Activated naive CD4-positive, alpha-beta T cell treated with anti-CD3 and anti-CD28 coated beads for 36 hours (primary cell): ENCODE data around the gene GREB1L. TPM values are rescaled to one million over a fixed set of nuclear protein-coding genes. Genes with fewer than 3 reads are reported as not detected.
"Not testable (repeated sequence)": the region's sequence is repeated elsewhere in the genome, so short reads cannot be mapped to it uniquely, and the experiment has no call there.

ENCODE experiments used
- CTCF ChIA-PET: fragments of 350-600 bp; sonication (Branson Sonifier 250); formaldehyde crosslinking; loops from one replicate; lab custom pipeline; 2021; ENCODE audit warnings: antibody characterized with exemption; lab: Charles Lee
- DNase-seq: peaks from one replicate; pipeline ENCODE4 v3.0.0-alpha.2; 2020
- H3K27ac Mint-ChIP-seq: one replicate; pipeline ENCODE4 v1.8.0; 2021; ENCODE audit warnings: mild to moderate bottlenecking, mixed read lengths
- H3K27me3 Mint-ChIP-seq: one replicate; pipeline ENCODE4 v1.8.0; 2021; ENCODE audit warnings: low read depth, mixed read lengths
- H3K36me3 Mint-ChIP-seq: one replicate; pipeline ENCODE4 v1.8.0; 2021; ENCODE audit warnings: low read depth, mixed read lengths
- H3K4me1 Mint-ChIP-seq: one replicate; pipeline ENCODE4 v1.8.0; 2021; ENCODE audit warnings: low read depth, mixed read lengths
- H3K4me3 Mint-ChIP-seq: one replicate; pipeline ENCODE4 v1.8.0; 2021; ENCODE audit warnings: mild to moderate bottlenecking, moderate library complexity, mixed read lengths
- H3K9me3 Mint-ChIP-seq: one replicate; pipeline ENCODE4 v1.8.0; 2021; ENCODE audit warnings: mixed read lengths
- intact Hi-C: fragments of 100-400 bp; cut with micrococcal nuclease; formaldehyde crosslinking; loops from one replicate; pipeline ENCODE4 v1.15.1; 2023
- total RNA-seq, 2 experiments: library from RNA; stranded (reverse); gene quantifications; one replicate each; pipeline ENCODE4 v1.2.3, GENCODE V29; 2021

Gene GREB1L
- total RNA-seq, 2 experiments from 2014 or later: not detected

DNA sequence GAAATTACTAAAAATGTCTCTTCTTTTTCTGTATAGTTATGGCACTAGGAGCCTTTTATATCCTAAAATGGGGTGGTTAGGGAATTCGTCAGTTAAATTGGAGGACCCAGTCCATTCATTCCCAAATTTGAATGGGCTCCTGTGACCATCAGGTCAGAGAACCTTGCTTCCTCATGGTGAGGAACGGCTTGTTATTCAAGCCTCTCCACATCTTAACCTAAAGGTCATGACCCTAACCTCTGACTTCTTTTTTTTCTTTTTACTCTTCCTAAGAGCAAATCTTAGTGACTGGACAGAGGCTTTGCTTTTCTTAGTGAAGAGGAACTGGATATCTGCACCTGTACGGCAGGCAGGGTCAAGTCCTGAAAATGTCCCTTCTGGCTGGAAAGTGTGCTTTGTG lies 53.1 kb downstream of the GREB1L start:
- CTCF ChIA-PET: no interaction called here

GRCh38 chr18:21296045-21296444 lies 54.0 kb downstream of the GREB1L start:
- no peak overlapping the region for H3K27ac Mint-ChIP-seq
- H3K4me3 Mint-ChIP-seq: no peak overlapping the region
- CTCF ChIA-PET: no interaction called here
- intact Hi-C loops: no loop called here
- no peaks in the 10 kb centered on the region for H3K4me1 Mint-ChIP-seq
- H3K9me3 Mint-ChIP-seq: no peaks in the 10 kb centered on the region
- H3K27me3 Mint-ChIP-seq: peaks cover 15% of the 10 kb centered on the region
- no peaks in the 10 kb centered on the region for H3K36me3 Mint-ChIP-seq
- DNase-seq: no peak

More for the DNA sequence above, 53.1 kb downstream of the GREB1L start:
- Mint-ChIP-seq H3K4me1 (no peaks in the 10 kb centered on the region), H3K9me3 (no peaks in the 10 kb centered on the region), H3K27me3 (peaks cover 18% of the 10 kb centered on the region), H3K4me3 (no peak overlapping the region), H3K36me3 (no peaks in the 10 kb centered on the region), H3K27ac (no peak overlapping the region)
- DNase-seq: no peak
- intact Hi-C loops: no loop called here

GRCh38 chr18:21298351-21298750 lies 56.3 kb downstream of the GREB1L start:
- Mint-ChIP-seq H3K27me3 (peaks cover 12% of the 10 kb centered on the region), H3K4me1 (no peaks in the 10 kb centered on the region), H3K4me3 (no peak overlapping the region), H3K36me3 (no peaks in the 10 kb centered on the region), H3K27ac (no peak overlapping the region), H3K9me3 (no peaks in the 10 kb centered on the region)
- CTCF ChIA-PET: no interaction called here
- intact Hi-C loops: no loop called here
- DNase-seq: no peak

DNA sequence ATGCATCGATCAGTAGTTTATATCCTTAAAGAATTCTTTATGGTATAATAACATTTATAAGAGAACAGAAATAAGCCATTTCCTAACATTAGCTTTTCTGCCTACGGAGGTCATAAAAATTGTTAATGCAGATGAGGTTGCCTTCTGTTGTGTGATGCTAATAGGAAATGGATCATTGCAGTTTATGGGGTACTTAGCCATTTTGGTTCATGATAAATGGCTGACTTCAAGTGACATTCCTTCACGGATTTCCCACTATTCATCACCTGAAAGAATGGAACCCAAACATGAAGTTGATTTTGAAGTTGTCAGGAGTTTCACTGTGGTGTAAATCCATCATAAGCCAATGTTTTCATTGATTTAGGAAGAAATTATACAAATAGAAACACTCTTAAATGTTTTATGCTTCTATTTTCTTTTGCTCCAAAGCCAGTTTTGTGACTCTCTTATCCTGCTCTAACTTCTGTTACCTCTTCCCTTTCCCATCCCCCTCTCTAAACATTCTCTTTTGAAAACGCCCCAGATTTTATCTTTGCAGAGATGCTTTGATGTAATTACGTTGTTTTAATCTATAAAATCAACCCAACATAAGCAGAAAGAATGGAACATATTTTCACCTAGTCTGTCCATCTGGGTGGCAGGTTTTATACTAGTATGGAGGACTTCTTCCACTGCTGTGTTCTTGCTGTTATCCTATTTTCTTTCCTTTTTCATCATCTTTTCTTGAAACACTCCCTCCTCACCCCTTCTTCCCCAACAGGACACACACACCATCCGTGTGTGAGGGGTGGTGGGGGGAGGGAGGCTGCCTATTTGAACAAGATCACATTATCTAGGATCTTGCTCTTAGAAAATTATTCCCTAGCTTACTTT lies 58.2 kb downstream of the GREB1L start:
- CTCF ChIA-PET: no interaction called here
- Mint-ChIP-seq H3K4me1 (no peaks in the 10 kb centered on the region), H3K27me3 (peaks cover 14% of the 10 kb centered on the region), H3K4me3 (no peak overlapping the region), H3K36me3 (no peaks in the 10 kb centered on the region), H3K9me3 (no peaks in the 10 kb centered on the region), H3K27ac (no peak overlapping the region)
- no peak for DNase-seq
- intact Hi-C loops: no loop called here

- H3K4me3 Mint-ChIP-seq: no peak overlapping the region
- H3K27ac Mint-ChIP-seq: no peak overlapping the region
- intact Hi-C loops: no loop called here
- H3K36me3 Mint-ChIP-seq: no peaks in the 10 kb centered on the region
- peaks cover 15% of the 10 kb centered on the region for H3K27me3 Mint-ChIP-seq
- H3K9me3 Mint-ChIP-seq: no peaks in the 10 kb centered on the region
- no peaks in the 10 kb centered on the region for H3K4me1 Mint-ChIP-seq
- CTCF ChIA-PET: no interaction called here
- no peak for DNase-seq
Measured at GRCh38 chr18:21300908-21301200, 58.8 kb downstream of the GREB1L start.

- no peaks in the 10 kb centered on the region for H3K9me3 Mint-ChIP-seq
- peaks cover 17% of the 10 kb centered on the region for H3K27me3 Mint-ChIP-seq
- intact Hi-C loops: no loop called here
- CTCF ChIA-PET: no interaction called here
- no peaks in the 10 kb centered on the region for H3K36me3 Mint-ChIP-seq
- H3K4me1 Mint-ChIP-seq: no peaks in the 10 kb centered on the region
- no peak for DNase-seq
- H3K4me3 Mint-ChIP-seq: no peak overlapping the region
- H3K27ac Mint-ChIP-seq: no peak overlapping the region
Measured at GRCh38 chr18:21303445-21303844, 61.4 kb downstream of the GREB1L start.

DNA sequence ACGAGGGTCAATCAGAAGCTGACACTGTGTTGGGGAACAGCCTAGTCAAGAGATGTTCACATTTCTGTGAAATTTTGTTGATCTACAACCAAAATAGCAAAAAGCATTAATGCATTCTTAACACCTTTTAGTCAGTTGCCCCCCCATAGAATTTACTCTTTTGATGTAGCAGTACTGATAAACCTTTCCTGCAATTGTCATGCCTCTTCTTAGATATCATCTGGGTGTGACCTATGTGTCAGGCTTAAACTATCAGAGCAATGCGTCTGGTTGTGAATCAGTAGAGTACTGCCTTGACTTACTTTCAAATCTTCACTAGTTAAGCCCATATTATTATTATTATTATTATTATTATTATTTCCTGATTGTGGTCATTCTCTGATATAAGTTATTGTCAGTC lies 61.9 kb downstream of the GREB1L start:
- H3K9me3 Mint-ChIP-seq: no peaks in the 10 kb centered on the region
- CTCF ChIA-PET: no interaction called here
- H3K27me3 Mint-ChIP-seq: peaks cover 14% of the 10 kb centered on the region
- H3K36me3 Mint-ChIP-seq: no peaks in the 10 kb centered on the region
- intact Hi-C loops: no loop called here
- H3K27ac Mint-ChIP-seq: no peak overlapping the region
- no peaks in the 10 kb centered on the region for H3K4me1 Mint-ChIP-seq
- DNase-seq: no peak
- H3K4me3 Mint-ChIP-seq: no peak overlapping the region

DNA sequence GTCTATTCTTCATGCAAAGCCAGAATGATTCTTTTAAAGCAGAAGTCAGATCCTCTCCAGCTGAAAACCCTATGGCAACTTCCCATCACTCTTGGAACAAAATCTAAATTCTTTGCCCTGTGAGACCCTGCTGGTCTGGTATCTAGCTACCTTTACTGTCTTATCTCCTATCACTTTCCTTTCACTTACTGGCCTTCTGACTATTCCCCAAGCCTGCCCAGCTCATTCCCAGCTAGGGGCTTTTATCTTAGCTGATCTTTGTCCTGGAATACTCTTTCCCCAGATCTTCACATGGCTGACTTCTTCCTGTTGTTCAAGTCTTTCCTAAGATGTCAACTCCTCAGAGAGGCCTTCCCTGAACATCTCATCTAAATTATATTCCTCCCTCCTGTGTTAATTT lies 63.6 kb downstream of the GREB1L start:
- CTCF ChIA-PET: no interaction called here
- Mint-ChIP-seq H3K27me3 (peaks cover 12% of the 10 kb centered on the region), H3K4me3 (no peak overlapping the region), H3K27ac (no peak overlapping the region), H3K36me3 (no peaks in the 10 kb centered on the region), H3K4me1 (no peaks in the 10 kb centered on the region), H3K9me3 (no peaks in the 10 kb centered on the region)
- no peak for DNase-seq
- intact Hi-C loops: no loop called here

DNA sequence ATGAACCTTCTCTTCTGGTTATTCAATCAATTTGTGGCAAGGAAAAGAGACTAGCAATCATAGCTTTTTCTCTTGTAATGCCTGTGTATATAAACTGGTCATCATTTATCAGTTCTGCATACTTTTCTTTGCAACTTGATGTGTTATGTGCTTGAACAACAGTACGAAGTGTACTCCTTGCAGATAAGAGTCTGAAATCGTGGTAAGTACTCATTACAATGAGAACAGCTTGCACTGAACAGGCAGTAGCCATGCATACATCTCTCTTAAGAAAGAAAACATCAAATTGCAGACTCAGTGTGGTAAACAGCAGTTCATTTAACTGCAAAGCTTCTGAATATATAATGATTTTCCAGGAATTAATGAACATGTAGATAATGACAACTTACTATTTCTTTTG lies 64.3 kb downstream of the GREB1L start:
- intact Hi-C loops: no loop called here
- no peaks in the 10 kb centered on the region for H3K9me3 Mint-ChIP-seq
- H3K27ac Mint-ChIP-seq: no peak overlapping the region
- no peak overlapping the region for H3K4me3 Mint-ChIP-seq
- DNase-seq: no peak
- no peaks in the 10 kb centered on the region for H3K4me1 Mint-ChIP-seq
- no peaks in the 10 kb centered on the region for H3K36me3 Mint-ChIP-seq
- H3K27me3 Mint-ChIP-seq: peaks cover 12% of the 10 kb centered on the region
- CTCF ChIA-PET: no interaction called here

- H3K27me3 Mint-ChIP-seq: peaks cover 8% of the 10 kb centered on the region
- H3K4me1 Mint-ChIP-seq: no peaks in the 10 kb centered on the region
- no peaks in the 10 kb centered on the region for H3K36me3 Mint-ChIP-seq
- CTCF ChIA-PET: interaction anchor here (0.6 kb wide), 1 partner anchor 794 kb away, joined by 3 read pairs; no protein-coding TSS in a partner anchor
- no peak overlapping the region for H3K27ac Mint-ChIP-seq
- H3K9me3 Mint-ChIP-seq: no peaks in the 10 kb centered on the region
- DNase-seq: no peak
- H3K4me3 Mint-ChIP-seq: no peak overlapping the region
- intact Hi-C loops: no loop called here
Measured at GRCh38 chr18:21307578-21307977, 65.5 kb downstream of the GREB1L start.

GRCh38 chr18:21309248-21309647 lies 67.2 kb downstream of the GREB1L start:
- Mint-ChIP-seq H3K27me3 (peaks cover 8% of the 10 kb centered on the region), H3K36me3 (no peaks in the 10 kb centered on the region), H3K4me3 (no peak overlapping the region), H3K4me1 (no peaks in the 10 kb centered on the region), H3K27ac (no peak overlapping the region), H3K9me3 (no peaks in the 10 kb centered on the region)
- CTCF ChIA-PET: interaction anchor here (0.6 kb wide), 1 partner anchor 674 kb away, joined by 3 read pairs; no protein-coding TSS in a partner anchor
- DNase-seq: no peak
- intact Hi-C loops: no loop called here

GRCh38 chr18:21311980-21312379 lies 69.9 kb downstream of the GREB1L start:
- CTCF ChIA-PET, H3K27me3 Mint-ChIP-seq, H3K4me1 Mint-ChIP-seq, H3K9me3 Mint-ChIP-seq, DNase-seq, H3K27ac Mint-ChIP-seq, intact Hi-C loops, H3K36me3 Mint-ChIP-seq, H3K4me3 Mint-ChIP-seq: not testable (repeated sequence)

- CTCF ChIA-PET: no interaction called here
- peaks cover 2% of the 10 kb centered on the region for H3K27me3 Mint-ChIP-seq
Measured at GRCh38 chr18:21313576-21313975, 71.5 kb downstream of the GREB1L start.

More at GRCh38 chr18:21313576-21313975, 71.5 kb downstream of the GREB1L start:
- H3K4me3 Mint-ChIP-seq: no peak overlapping the region
- no peaks in the 10 kb centered on the region for H3K36me3 Mint-ChIP-seq
- no peak for DNase-seq
- H3K27ac Mint-ChIP-seq: no peak overlapping the region
- no peaks in the 10 kb centered on the region for H3K9me3 Mint-ChIP-seq
- intact Hi-C loops: no loop called here
- H3K4me1 Mint-ChIP-seq: no peaks in the 10 kb centered on the region
